ENCODE measurements around the gene MAP2. TPM values are rescaled to one million over a fixed set of nuclear protein-coding genes. Genes with fewer than 3 reads are reported as not detected.

The MAP2 gene
- total and polyA plus RNA-seq, 2 of the 13 experiments (the other 11 are each of a cell fraction or from before 2014, with no cell fraction given), result 0.08 TPM; not detected in 1

DNA sequence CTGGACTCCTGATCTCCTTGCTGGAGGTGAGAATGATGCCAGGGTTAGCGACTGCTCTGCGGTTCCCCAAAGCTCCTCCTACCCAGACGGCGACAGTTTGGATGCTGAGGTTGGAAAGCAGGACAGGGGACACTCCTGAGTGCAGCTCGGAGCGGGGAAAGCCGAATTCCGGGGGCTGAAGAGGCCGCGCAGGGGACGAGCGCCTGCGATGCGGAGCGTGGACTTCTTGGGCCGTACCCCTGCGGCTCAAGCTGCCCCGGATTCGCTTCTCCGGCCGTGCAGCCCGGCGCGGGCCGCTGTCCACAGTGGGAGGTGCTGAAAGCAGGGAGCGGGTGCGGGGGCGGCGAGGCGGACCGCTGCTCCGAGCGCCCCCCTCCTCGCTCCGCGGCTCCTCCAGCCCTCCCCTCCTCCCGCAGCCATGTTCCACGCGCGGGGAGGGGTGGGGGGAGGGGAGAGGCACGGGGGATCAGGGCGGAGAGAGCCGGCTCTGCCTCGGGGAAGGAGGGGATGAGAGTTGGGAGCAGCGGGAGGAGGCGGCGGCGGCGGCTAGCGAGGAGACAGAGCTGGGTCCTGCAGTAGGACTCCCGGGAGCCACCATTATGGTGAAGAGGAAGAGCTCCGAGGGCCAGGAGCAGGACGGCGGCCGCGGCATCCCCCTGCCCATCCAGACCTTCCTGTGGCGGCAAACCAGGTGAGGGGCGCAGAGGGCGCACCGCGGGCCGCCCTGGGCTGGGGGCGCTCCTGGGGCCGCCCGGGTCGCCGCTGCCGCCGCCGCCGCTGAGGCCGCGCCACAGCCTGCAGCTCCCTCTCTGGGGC, 347.8 kb downstream of the MAP2 start, which contains the start of gene UNC80 (continued):
- TF ChIP-seq, protein P1, sequence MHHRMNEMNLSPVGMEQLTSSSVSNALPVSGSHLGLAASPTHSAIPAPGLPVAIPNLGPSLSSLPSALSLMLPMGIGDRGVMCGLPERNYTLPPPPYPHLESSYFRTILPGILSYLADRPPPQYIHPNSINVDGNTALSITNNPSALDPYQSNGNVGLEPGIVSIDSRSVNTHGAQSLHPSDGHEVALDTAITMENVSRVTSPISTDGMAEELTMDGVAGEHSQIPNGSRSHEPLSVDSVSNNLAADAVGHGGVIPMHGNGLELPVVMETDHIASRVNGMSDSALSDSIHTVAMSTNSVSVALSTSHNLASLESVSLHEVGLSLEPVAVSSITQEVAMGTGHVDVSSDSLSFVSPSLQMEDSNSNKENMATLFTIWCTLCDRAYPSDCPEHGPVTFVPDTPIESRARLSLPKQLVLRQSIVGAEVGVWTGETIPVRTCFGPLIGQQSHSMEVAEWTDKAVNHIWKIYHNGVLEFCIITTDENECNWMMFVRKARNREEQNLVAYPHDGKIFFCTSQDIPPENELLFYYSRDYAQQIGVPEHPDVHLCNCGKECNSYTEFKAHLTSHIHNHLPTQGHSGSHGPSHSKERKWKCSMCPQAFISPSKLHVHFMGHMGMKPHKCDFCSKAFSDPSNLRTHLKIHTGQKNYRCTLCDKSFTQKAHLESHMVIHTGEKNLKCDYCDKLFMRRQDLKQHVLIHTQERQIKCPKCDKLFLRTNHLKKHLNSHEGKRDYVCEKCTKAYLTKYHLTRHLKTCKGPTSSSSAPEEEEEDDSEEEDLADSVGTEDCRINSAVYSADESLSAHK (CRISPR knock-in tag; IDR thresholded peaks at IDR 0.05; ENCODE audit: borderline replicate concordance), result peak; percentile 94; the same call in 1 of the 2 replicates
- no peak for TF ChIP-seq SOX13 (IDR thresholded peaks at IDR 0.05)
- peak in 1 of 2 experiments; percentile 77; a peak in 2 of 4 replicates for TF ChIP-seq SOX13 (CRISPR knock-in tag; conservative IDR thresholded peaks at IDR 0.05 in 1 of 2, IDR thresholded peaks at IDR 0.05 in 1 of 2)
- TF ChIP-seq, protein P2, sequence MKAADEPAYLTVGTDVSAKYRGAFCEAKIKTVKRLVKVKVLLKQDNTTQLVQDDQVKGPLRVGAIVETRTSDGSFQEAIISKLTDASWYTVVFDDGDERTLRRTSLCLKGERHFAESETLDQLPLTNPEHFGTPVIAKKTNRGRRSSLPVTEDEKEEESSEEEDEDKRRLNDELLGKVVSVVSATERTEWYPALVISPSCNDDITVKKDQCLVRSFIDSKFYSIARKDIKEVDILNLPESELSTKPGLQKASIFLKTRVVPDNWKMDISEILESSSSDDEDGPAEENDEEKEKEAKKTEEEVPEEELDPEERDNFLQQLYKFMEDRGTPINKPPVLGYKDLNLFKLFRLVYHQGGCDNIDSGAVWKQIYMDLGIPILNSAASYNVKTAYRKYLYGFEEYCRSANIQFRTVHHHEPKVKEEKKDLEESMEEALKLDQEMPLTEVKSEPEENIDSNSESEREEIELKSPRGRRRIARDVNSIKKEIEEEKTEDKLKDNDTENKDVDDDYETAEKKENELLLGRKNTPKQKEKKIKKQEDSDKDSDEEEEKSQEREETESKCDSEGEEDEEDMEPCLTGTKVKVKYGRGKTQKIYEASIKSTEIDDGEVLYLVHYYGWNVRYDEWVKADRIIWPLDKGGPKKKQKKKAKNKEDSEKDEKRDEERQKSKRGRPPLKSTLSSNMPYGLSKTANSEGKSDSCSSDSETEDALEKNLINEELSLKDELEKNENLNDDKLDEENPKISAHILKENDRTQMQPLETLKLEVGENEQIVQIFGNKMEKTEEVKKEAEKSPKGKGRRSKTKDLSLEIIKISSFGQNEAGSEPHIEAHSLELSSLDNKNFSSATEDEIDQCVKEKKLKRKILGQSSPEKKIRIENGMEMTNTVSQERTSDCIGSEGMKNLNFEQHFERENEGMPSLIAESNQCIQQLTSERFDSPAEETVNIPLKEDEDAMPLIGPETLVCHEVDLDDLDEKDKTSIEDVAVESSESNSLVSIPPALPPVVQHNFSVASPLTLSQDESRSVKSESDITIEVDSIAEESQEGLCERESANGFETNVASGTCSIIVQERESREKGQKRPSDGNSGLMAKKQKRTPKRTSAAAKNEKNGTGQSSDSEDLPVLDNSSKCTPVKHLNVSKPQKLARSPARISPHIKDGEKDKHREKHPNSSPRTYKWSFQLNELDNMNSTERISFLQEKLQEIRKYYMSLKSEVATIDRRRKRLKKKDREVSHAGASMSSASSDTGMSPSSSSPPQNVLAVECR (CRISPR knock-in tag; IDR thresholded peaks at IDR 0.05; ENCODE audit: borderline replicate concordance), result peak; percentile 63; the same call in 1 of the 2 replicates
- TF ChIP-seq, protein P3, sequence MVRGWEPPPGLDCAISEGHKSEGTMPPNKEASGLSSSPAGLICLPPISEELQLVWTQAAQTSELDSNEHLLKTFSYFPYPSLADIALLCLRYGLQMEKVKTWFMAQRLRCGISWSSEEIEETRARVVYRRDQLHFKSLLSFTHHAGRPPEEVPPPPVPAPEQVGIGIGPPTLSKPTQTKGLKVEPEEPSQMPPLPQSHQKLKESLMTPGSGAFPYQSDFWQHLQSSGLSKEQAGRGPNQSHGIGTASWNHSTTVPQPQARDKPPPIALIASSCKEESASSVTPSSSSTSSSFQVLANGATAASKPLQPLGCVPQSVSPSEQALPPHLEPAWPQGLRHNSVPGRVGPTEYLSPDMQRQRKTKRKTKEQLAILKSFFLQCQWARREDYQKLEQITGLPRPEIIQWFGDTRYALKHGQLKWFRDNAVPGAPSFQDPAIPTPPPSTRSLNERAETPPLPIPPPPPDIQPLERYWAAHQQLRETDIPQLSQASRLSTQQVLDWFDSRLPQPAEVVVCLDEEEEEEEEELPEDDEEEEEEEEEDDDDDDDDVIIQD (CRISPR knock-in tag; IDR thresholded peaks at IDR 0.05; ENCODE audit: low read depth), result peak; percentile 77; the same call in 1 of the 2 replicates
- TF ChIP-seq, protein P4, sequence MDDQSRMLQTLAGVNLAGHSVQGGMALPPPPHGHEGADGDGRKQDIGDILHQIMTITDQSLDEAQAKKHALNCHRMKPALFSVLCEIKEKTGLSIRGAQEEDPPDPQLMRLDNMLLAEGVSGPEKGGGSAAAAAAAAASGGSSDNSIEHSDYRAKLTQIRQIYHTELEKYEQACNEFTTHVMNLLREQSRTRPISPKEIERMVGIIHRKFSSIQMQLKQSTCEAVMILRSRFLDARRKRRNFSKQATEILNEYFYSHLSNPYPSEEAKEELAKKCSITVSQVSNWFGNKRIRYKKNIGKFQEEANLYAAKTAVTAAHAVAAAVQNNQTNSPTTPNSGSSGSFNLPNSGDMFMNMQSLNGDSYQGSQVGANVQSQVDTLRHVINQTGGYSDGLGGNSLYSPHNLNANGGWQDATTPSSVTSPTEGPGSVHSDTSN (CRISPR knock-in tag; IDR thresholded peaks at IDR 0.05; ENCODE audit: borderline replicate concordance), result peak; percentile 94
- peak; percentile 99 for TF ChIP-seq ZSCAN9 (CRISPR knock-in tag; IDR thresholded peaks at IDR 0.05; ENCODE audit: borderline replicate concordance)
- TF ChIP-seq, protein P5, sequence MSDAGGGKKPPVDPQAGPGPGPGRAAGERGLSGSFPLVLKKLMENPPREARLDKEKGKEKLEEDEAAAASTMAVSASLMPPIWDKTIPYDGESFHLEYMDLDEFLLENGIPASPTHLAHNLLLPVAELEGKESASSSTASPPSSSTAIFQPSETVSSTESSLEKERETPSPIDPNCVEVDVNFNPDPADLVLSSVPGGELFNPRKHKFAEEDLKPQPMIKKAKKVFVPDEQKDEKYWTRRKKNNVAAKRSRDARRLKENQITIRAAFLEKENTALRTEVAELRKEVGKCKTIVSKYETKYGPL (CRISPR knock-in tag; IDR thresholded peaks at IDR 0.05), result peak; percentile 81
- TF ChIP-seq, protein P6, sequence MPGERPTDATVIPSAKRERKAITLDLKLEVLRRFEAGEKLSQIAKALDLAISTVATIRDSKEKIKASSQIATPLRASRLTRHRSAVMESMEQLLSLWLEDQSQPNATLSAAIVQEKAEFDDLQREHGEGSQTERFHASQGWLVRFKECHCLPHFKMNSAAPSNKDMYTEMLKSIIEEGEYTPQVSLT (CRISPR knock-in tag; IDR thresholded peaks at IDR 0.05; ENCODE audit: borderline replicate concordance, low read depth), result no peak
- peak; percentile 78; the same call in 1 of the 2 replicates for TF ChIP-seq PITX1 (CRISPR knock-in tag; IDR thresholded peaks at IDR 0.05)
- TF ChIP-seq GATA4 (IDR thresholded peaks at IDR 0.05; ENCODE audit: borderline replicate concordance, low read depth), result no peak
- TF ChIP-seq, protein P7, sequence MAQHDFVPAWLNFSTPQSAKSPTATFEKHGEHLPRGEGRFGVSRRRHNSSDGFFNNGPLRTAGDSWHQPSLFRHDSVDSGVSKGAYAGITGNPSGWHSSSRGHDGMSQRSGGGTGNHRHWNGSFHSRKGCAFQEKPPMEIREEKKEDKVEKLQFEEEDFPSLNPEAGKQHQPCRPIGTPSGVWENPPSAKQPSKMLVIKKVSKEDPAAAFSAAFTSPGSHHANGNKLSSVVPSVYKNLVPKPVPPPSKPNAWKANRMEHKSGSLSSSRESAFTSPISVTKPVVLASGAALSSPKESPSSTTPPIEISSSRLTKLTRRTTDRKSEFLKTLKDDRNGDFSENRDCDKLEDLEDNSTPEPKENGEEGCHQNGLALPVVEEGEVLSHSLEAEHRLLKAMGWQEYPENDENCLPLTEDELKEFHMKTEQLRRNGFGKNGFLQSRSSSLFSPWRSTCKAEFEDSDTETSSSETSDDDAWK (CRISPR knock-in tag; IDR thresholded peaks at IDR 0.05), result no peak
- peak; percentile 94 for TF ChIP-seq ZNF781 (CRISPR knock-in tag; IDR thresholded peaks at IDR 0.05; ENCODE audit: borderline replicate concordance, not compliant biosample characterization)
- no peak; the same call in 1 of the 2 replicates for TF ChIP-seq DNMT3B (CRISPR knock-in tag; conservative IDR thresholded peaks at IDR 0.05)

All from HepG2 (cell line).